ENCODE measurements around the gene CREB3L4.

GRCh38 chr1:153929426-153929825 is 38.3 kb upstream of the CREB3L4 start:
- no peak for TF ChIP-seq CTCF (conservative IDR thresholded peaks at IDR 0.05)
- TF ChIP-seq EZH2 (IDR thresholded peaks at IDR 0.05; ENCODE audit: low read depth) = no peak
